NCI-H2227 treated with DMSO at 0.1 percent for 48 hours (cell line): ENCODE data around the gene GMCL2.

ENCODE experiments used
- DNase-seq: peaks from one replicate; lab custom pipeline; 2025; lab: John Stamatoyannopoulos, UW

GMCL2 gene

GRCh38 chr5:178137991-178138390 lies 49.2 kb downstream of the GMCL2 start:
- no peak for DNase-seq

GRCh38 chr5:178136990-178137389 lies 50.2 kb downstream of the GMCL2 start:
- DNase-seq: no peak
